Measurements from ENCODE around the gene MTERF1. TPM values are rescaled to one million over a fixed set of nuclear protein-coding genes. Genes with fewer than 3 reads are reported as not detected.

The MTERF1 gene
- total RNA-seq, 2 experiments from 2014 or later = 15.9 to 18.4 TPM

DNA sequence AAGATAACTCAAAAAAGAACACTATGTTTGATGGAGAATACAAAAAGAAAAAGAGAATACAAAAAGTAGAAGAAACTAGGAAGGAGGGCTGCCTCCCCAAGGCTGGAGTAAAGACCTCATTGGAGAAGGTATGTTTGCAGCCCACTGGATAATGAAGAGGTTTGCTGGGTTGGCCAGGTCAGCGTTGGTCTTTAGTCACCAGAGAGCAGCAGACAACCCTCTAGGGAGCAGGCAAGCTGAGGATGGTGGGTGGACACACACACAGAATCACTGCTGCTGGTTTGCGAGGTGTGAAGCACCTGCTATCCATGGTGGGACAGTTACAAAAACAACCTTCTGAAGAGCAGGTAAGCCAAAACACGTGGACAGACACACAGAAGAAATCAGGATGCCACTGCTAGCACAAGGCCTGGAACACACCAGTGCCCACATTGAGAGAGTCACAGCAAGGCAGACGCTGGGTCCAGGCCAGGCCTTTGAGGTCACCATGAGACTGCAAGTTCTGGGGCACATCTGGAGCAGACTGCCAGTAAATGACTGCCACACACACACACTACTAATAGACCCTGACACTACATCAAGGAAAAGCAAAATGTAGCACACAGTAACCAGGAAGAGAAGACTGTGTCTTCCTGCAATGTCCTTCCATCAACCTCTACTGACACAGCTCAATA, 43.0 kb downstream of the MTERF1 start:
- ChIA-PET CTCF (no interaction called here), POLR2A (no interaction called here)
- peaks cover 3% of the 10 kb centered on the region for H3K9me3 Mint-ChIP-seq
- H3K27me3 Mint-ChIP-seq = no peaks in the 10 kb centered on the region
- H3K4me3 Mint-ChIP-seq = no peak overlapping the region
- H3K36me3 Mint-ChIP-seq (ENCODE audit: low read depth) = no peaks in the 10 kb centered on the region
- DNase-seq = no peak
- H3K4me1 Mint-ChIP-seq = no peaks in the 10 kb centered on the region
- H3K27ac Mint-ChIP-seq = no peak overlapping the region

DNA sequence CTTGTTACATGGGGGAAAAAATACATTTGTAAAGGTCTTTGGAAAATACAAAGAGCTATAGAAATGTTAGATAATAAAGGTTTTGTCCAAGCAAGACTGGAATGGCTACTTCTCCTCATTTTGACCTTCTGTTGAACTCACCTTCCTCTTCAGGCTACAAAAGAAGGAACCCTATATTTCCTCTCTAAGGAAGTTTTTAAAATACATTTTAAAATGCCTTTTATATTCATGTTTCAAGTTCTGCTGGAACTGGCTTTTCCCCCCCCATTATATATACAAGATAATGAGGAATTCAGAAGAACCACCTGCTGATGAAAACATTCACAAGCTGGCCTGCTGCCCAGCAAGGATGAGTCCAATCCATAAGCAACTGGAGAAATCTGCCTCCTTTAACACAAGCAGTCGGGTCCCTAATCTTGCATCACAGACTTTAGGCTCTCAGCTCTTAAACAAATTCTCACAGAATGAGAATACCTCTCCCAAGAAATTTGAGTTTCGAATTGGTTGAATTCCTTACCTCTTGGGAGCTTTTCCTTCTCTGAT, 44.6 kb downstream of the MTERF1 start:
- ChIA-PET CTCF (no interaction called here), POLR2A (no interaction called here)
- no peaks in the 10 kb centered on the region for H3K27me3 Mint-ChIP-seq
- no peaks in the 10 kb centered on the region for H3K36me3 Mint-ChIP-seq (ENCODE audit: low read depth)
- H3K9me3 Mint-ChIP-seq = no peaks in the 10 kb centered on the region
- H3K4me3 Mint-ChIP-seq = no peak overlapping the region
- DNase-seq = no peak
- no peaks in the 10 kb centered on the region for H3K4me1 Mint-ChIP-seq
- no peak overlapping the region for H3K27ac Mint-ChIP-seq

- H3K9me3 Mint-ChIP-seq = no peaks in the 10 kb centered on the region
- H3K36me3 Mint-ChIP-seq (ENCODE audit: low read depth) = no peaks in the 10 kb centered on the region
- CTCF ChIA-PET = interaction anchor here (0.9 kb wide), 1 partner anchor 26 kb away, joined by 3 read pairs; no protein-coding TSS in a partner anchor
- H3K27me3 Mint-ChIP-seq = no peaks in the 10 kb centered on the region
- DNase-seq = no peak
- H3K4me3 Mint-ChIP-seq = no peak overlapping the region
- POLR2A ChIA-PET = no interaction called here
- H3K4me1 Mint-ChIP-seq = no peaks in the 10 kb centered on the region
- H3K27ac Mint-ChIP-seq = no peak overlapping the region
These were observed 45.2 kb downstream of the MTERF1 start for GRCh38 chr7:91835091-91835825.

DNA sequence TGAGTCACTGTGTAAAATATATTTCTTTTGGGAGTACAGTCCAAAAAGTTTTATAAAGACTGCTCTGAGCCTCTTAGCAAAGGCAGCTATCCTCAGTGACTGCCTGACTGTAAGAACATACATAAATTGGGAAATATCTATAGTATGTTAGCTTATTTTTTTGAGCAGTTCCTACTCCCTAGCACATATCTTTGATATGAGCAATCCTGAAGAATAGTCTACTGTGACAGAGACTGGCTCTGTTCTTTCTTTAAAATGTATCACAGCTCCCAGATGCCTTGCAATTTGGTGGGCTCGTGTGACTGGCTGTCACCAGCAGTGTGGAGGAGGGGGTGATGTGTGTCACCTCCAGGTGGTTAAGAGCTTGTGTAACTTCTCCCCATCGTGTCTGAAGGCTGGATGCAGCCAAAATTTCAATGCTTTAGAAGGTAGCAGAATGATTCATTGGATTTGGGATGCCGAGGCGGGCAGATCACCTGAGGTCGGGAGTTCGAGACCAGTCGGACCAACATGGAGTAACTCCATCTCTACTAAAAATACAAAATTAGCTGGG, 47.9 kb downstream of the MTERF1 start:
- no peak for DNase-seq
- H3K4me1 Mint-ChIP-seq = no peaks in the 10 kb centered on the region
- H3K27ac Mint-ChIP-seq = no peak overlapping the region
- CTCF ChIA-PET = no interaction called here
- POLR2A ChIA-PET = no interaction called here
- no peaks in the 10 kb centered on the region for H3K36me3 Mint-ChIP-seq (ENCODE audit: low read depth)
- no peaks in the 10 kb centered on the region for H3K27me3 Mint-ChIP-seq
- H3K4me3 Mint-ChIP-seq = no peak overlapping the region
- H3K9me3 Mint-ChIP-seq = no peaks in the 10 kb centered on the region

DNA sequence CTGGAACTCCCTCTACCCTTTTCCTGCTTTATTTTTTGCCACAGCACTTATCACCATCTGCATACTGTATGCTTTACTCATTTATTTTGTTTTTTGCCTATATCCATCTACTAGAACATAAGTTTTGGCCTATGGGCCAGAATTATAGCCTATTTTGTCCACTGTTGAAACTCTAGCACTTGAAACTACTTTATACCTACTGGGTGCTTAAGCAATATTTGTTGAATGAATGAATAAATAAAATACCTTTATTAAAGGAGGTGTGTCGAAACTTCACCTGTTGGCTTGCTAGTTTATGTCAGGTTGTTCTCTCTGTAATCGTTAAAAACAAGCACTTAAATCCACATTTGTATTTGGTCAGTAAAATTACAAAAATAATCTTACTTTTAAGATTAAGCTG, 53.3 kb downstream of the MTERF1 start:
- H3K36me3 Mint-ChIP-seq (ENCODE audit: low read depth) = no peaks in the 10 kb centered on the region
- H3K27ac Mint-ChIP-seq = no peak overlapping the region
- CTCF ChIA-PET = no interaction called here
- no peak overlapping the region for H3K4me3 Mint-ChIP-seq
- DNase-seq = no peak
- no peaks in the 10 kb centered on the region for H3K4me1 Mint-ChIP-seq
- no peaks in the 10 kb centered on the region for H3K9me3 Mint-ChIP-seq
- no peaks in the 10 kb centered on the region for H3K27me3 Mint-ChIP-seq
- POLR2A ChIA-PET = no interaction called here

DNA sequence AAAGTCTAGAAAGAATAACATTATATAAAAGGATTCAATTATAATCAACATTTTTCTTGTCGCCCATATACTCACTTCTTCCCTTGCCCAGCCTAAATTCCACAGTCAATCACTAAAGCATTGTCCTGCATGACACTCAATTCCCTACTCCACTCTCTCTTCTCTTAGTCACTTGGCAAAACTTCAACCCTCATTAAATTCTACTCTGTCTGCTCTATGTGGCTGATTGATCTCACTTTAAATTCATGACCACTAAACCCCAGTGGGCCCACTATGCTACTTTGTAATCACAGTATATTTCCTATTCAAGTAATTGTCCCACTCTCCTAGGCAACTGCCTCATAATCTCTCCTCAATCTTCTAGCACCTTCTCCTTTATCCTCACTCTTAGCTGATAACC, 54.1 kb downstream of the MTERF1 start:
- Mint-ChIP-seq H3K4me1 (no peaks in the 10 kb centered on the region), H3K4me3 (no peak overlapping the region), H3K27ac (no peak overlapping the region), H3K27me3 (peaks cover 4% of the 10 kb centered on the region), H3K9me3 (peaks cover 5% of the 10 kb centered on the region), H3K36me3 (ENCODE audit: low read depth) (no peaks in the 10 kb centered on the region)
- CTCF ChIA-PET = no interaction called here
- no peak for DNase-seq
- POLR2A ChIA-PET = no interaction called here

- no peaks in the 10 kb centered on the region for H3K4me1 Mint-ChIP-seq
- H3K27me3 Mint-ChIP-seq = peaks cover 4% of the 10 kb centered on the region
- ChIA-PET POLR2A (no interaction called here), CTCF (no interaction called here)
- H3K36me3 Mint-ChIP-seq (ENCODE audit: low read depth) = no peaks in the 10 kb centered on the region
- peaks cover 15% of the 10 kb centered on the region for H3K9me3 Mint-ChIP-seq
- DNase-seq = no peak
- H3K4me3 Mint-ChIP-seq = no peak overlapping the region
- no peak overlapping the region for H3K27ac Mint-ChIP-seq
These were observed 56.3 kb downstream of the MTERF1 start for GRCh38 chr7:91824201-91824600.

Other genes starting within 250 kb of the MTERF1 start
- gene AKAP9, start 60.2 kb upstream of the MTERF1 start, total RNA-seq = 10 to 100 TPM; 39.3 to 43.7 TPM